Neural progenitor cell (in vitro differentiated cells): ENCODE results near the gene TTLL5. TPM values are rescaled to one million over a fixed set of nuclear protein-coding genes. Genes with fewer than 3 reads are reported as not detected.

Experiments used
- DNase-seq: peaks from one replicate; pipeline ENCODE4 v3.0.0-alpha.2; 2016; ENCODE audit warnings: low spot score
- H2AFZ ChIP-seq: fragments of 200-600 bp; sonication (generic); replicated peaks from 2 replicates; pipeline ENCODE4 v1.6.1; 2016; ENCODE audit warnings: antibody characterized with exemption
- H3F3A ChIP-seq: fragments of 200-600 bp; sonication (generic); 2 replicates; pipeline ENCODE4 v1.6.1; 2016; ENCODE audit warnings: antibody characterized with exemption, low read depth
- H3K27ac ChIP-seq: fragments of 200-600 bp; sonication (generic); 2 replicates; pipeline ENCODE4 v1.5.1; 2016; ENCODE audit warnings: mild to moderate bottlenecking
- H3K27me3 ChIP-seq: fragments of 200-600 bp; sonication (generic); 2 replicates; pipeline ENCODE4 v1.6.1; 2016; ENCODE audit warnings: mild to moderate bottlenecking, moderate library complexity
- H3K36me3 ChIP-seq: fragments of 200-600 bp; sonication (generic); 2 replicates; pipeline ENCODE4 v1.5.1; 2016
- H3K4me1 ChIP-seq: fragments of 200-600 bp; sonication (generic); 2 replicates; pipeline ENCODE4 v1.6.1; 2016; ENCODE audit warnings: mixed run types
- H3K4me2 ChIP-seq: fragments of 200-600 bp; sonication (generic); 2 replicates; pipeline ENCODE4 v1.6.1; 2016
- H3K4me3 ChIP-seq: fragments of 200-600 bp; sonication (generic); 2 replicates; pipeline ENCODE4 v1.5.1; 2016
- H3K79me2 ChIP-seq: fragments of 200-600 bp; sonication (generic); 2 replicates; pipeline ENCODE4 v1.6.1; 2016; ENCODE audit warnings: low read depth
- H3K9ac ChIP-seq: fragments of 200-600 bp; sonication (generic); 2 replicates; pipeline ENCODE4 v1.6.1; 2016
- H3K9me3 ChIP-seq: fragments of 200-600 bp; sonication (generic); 2 replicates; pipeline ENCODE4 v1.5.1; 2016; ENCODE audit warnings: low read depth
- H4K20me1 ChIP-seq: fragments of 200-600 bp; sonication (generic); 2 replicates; pipeline ENCODE4 v1.6.1; 2016; ENCODE audit warnings: low read depth
- H3K27ac Mint-ChIP-seq: 3 replicates; pipeline ENCODE4 v1.8.0; 2021; ENCODE audit warnings: mixed read lengths
- H3K27me3 Mint-ChIP-seq: 2 replicates; pipeline ENCODE4 v1.8.0; 2022; ENCODE audit warnings: low read depth, mild to moderate bottlenecking, inconsistent platforms, moderate library complexity, mixed read lengths; ENCODE audit not compliant: insufficient read depth
- H3K36me3 Mint-ChIP-seq: 3 replicates; pipeline ENCODE4 v1.8.0; 2021; ENCODE audit warnings: mixed read lengths
- H3K4me1 Mint-ChIP-seq: 3 replicates; pipeline ENCODE4 v1.8.0; 2021; ENCODE audit warnings: mixed read lengths
- H3K4me3 Mint-ChIP-seq: 3 replicates; pipeline ENCODE4 v1.8.0; 2021; ENCODE audit warnings: mild to moderate bottlenecking, moderate library complexity, mixed read lengths
- H3K9me3 Mint-ChIP-seq: 3 replicates; pipeline ENCODE4 v1.8.0; 2020; ENCODE audit warnings: mixed read lengths
- EZH2 ChIP-seq: fragments of 200-600 bp; sonication (generic); IDR thresholded peaks from 2 replicates; pipeline ENCODE4 v1.6.1; 2017; ENCODE audit warnings: antibody characterized with exemption, mild to moderate bottlenecking, moderate library complexity
- EZH2phosphoT487 ChIP-seq: fragments of 200-600 bp; sonication (generic); IDR thresholded peaks from 2 replicates; pipeline ENCODE4 v1.6.1; 2017; ENCODE audit warnings: antibody characterized with exemption
- total RNA-seq: library from RNA; depleted of rRNA; stranded (reverse); fragments of >200 nt; gene quantifications from 2 replicates; pipeline ENCODE4 v1.2.3, GENCODE V29; 2015; ENCODE audit warnings: low replicate concordance
- TF ChIP-seq, protein P1 (sequence below): fragments of 200-600 bp; sonication (generic); IDR thresholded peaks from 2 replicates; pipeline ENCODE4 v1.5.1; 2017; ENCODE audit warnings: antibody characterized with exemption, mild to moderate bottlenecking

TTLL5 gene
- total RNA-seq, 1 donor from 2014 or later, result 61.4 TPM

DNA sequence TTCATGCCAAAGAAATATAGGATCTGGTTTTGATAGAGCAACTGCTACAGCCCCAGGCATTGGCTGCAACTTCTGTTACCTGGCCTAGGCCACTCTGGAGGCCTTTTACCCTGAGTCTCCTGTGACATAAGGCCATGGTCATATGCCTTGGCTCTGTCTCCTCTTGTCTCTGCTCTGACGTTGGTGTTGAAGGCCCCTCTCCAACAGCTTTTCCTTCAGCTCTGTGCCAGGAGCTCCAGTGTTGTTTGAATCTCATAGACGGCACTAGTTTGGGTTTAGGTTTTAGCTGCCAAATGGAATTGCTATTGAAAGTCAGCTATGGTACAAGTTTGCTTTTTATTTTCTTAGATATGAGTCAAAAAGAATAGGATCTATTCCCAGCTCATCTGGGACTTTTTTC is 41.1 kb downstream of the TTLL5 start:
- no peaks in the 10 kb centered on the region for H3K9me3 Mint-ChIP-seq
- H3K79me2 ChIP-seq, result no peaks in the 10 kb centered on the region
- H3K27me3 ChIP-seq, result no peaks in the 10 kb centered on the region
- no peak overlapping the region for H3K4me3 Mint-ChIP-seq
- peak overlapping the region; percentile 11 for H3K27ac ChIP-seq
- no peak for DNase-seq
- no peak overlapping the region for H3K4me3 ChIP-seq
- no peaks in the 10 kb centered on the region for H3K27me3 Mint-ChIP-seq
- H3F3A ChIP-seq, result peaks cover 15% of the 10 kb centered on the region
- peak overlapping the region; percentile 62 for H3K4me2 ChIP-seq
- H3K4me1 Mint-ChIP-seq, result peaks cover 12% of the 10 kb centered on the region
- peaks cover 12% of the 10 kb centered on the region for H4K20me1 ChIP-seq
- TF ChIP-seq, protein P1, sequence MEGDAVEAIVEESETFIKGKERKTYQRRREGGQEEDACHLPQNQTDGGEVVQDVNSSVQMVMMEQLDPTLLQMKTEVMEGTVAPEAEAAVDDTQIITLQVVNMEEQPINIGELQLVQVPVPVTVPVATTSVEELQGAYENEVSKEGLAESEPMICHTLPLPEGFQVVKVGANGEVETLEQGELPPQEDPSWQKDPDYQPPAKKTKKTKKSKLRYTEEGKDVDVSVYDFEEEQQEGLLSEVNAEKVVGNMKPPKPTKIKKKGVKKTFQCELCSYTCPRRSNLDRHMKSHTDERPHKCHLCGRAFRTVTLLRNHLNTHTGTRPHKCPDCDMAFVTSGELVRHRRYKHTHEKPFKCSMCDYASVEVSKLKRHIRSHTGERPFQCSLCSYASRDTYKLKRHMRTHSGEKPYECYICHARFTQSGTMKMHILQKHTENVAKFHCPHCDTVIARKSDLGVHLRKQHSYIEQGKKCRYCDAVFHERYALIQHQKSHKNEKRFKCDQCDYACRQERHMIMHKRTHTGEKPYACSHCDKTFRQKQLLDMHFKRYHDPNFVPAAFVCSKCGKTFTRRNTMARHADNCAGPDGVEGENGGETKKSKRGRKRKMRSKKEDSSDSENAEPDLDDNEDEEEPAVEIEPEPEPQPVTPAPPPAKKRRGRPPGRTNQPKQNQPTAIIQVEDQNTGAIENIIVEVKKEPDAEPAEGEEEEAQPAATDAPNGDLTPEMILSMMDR, result no peak
- TF ChIP-seq EZH2, result no peak
- no peak for TF ChIP-seq EZH2phosphoT487
- H3K36me3 ChIP-seq, result no peaks in the 10 kb centered on the region
- H2AFZ ChIP-seq, result no peak overlapping the region
- H3K27ac Mint-ChIP-seq, result no peak overlapping the region
- no peaks in the 10 kb centered on the region for H3K9me3 ChIP-seq
- no peak overlapping the region for H3K9ac ChIP-seq
- H3K4me1 ChIP-seq, result peaks cover 15% of the 10 kb centered on the region
- peaks cover 29% of the 10 kb centered on the region for H3K36me3 Mint-ChIP-seq

DNA sequence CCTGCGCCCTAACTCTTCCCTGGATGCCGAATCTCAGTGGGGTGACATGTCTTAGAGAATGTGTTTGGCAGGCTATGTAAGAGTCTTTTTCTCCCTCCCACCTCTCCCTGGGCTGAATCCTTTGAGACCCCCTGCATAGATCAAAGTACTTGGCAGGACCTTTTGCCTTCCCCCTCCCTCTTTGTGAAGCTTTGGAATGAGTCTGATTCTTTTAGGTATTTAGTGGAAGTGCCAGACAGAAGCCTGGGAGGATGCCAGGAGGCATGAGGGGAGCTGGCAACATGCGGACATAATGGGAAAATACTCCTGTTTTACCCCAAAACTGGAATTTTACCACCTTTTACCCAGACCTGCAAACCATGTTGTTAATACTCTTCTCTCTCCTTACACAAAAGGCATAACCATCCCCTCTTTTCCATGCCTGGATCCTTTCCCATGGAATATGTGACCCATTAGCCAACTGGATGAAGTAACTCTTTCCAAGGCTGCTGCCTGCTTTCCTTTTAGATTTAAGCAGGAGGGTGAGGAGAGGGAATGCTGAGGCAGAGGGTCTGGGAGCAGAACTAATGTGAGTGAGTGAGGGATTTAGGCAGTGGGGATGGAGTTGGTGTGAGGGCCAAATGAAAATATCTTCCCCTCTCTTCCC is 41.7 kb downstream of the TTLL5 start:
- Histone ChIP-seq H3K4me3 (no peak overlapping the region), H4K20me1 (peaks cover 12% of the 10 kb centered on the region), H3K27ac (peak overlapping the region; percentile 11), H3F3A (peaks cover 15% of the 10 kb centered on the region), H3K36me3 (no peaks in the 10 kb centered on the region), H3K9ac (no peak overlapping the region), H3K4me2 (peak overlapping the region; percentile 62), H3K79me2 (no peaks in the 10 kb centered on the region), H3K4me1 (peaks cover 15% of the 10 kb centered on the region), H3K27me3 (no peaks in the 10 kb centered on the region), H2AFZ (no peak overlapping the region), H3K9me3 (no peaks in the 10 kb centered on the region)
- Mint-ChIP-seq H3K36me3 (peaks cover 29% of the 10 kb centered on the region), H3K4me3 (no peak overlapping the region), H3K27ac (no peak overlapping the region), H3K27me3 (no peaks in the 10 kb centered on the region), H3K4me1 (peaks cover 12% of the 10 kb centered on the region), H3K9me3 (no peaks in the 10 kb centered on the region)
- peak; percentile 70 for DNase-seq
- TF ChIP-seq, protein P1, result no peak
- TF ChIP-seq EZH2 (no peak), EZH2phosphoT487 (no peak)

DNA sequence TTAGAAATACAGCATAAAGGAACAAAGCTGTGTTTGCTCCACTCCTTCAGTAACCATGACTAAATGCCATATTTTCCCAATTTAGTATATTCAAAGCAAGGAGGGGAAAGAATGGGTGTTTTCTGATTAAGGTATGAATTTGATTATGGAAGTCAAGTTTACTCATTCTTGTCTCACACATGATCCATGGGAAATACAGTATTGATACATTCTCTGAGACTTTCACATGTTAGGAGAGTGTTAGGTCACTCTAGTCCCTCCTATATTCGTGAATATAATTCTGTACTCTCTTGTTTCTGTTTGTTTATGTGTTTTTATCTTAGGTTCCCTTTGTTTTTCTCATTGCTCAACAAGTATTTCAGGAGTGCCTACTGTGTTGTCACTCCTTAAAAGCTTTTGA is 42.4 kb downstream of the TTLL5 start:
- H3K4me2 ChIP-seq, result no peak overlapping the region
- Mint-ChIP-seq H3K27me3 (no peaks in the 10 kb centered on the region), H3K9me3 (no peaks in the 10 kb centered on the region), H3K36me3 (peaks cover 25% of the 10 kb centered on the region), H3K4me3 (no peak overlapping the region), H3K27ac (no peak overlapping the region), H3K4me1 (peaks cover 12% of the 10 kb centered on the region)
- H2AFZ ChIP-seq, result no peak overlapping the region
- H3K9ac ChIP-seq, result no peak overlapping the region
- no peaks in the 10 kb centered on the region for H3K79me2 ChIP-seq
- no peak overlapping the region for H3K4me3 ChIP-seq
- TF ChIP-seq EZH2phosphoT487 (no peak), EZH2 (no peak)
- TF ChIP-seq, protein P1, result no peak
- H3K27ac ChIP-seq, result no peak overlapping the region
- H3K9me3 ChIP-seq, result no peaks in the 10 kb centered on the region
- H3F3A ChIP-seq, result peaks cover 15% of the 10 kb centered on the region
- peaks cover 15% of the 10 kb centered on the region for H3K4me1 ChIP-seq
- H3K36me3 ChIP-seq, result no peaks in the 10 kb centered on the region
- DNase-seq, result no peak
- peaks cover 12% of the 10 kb centered on the region for H4K20me1 ChIP-seq
- H3K27me3 ChIP-seq, result no peaks in the 10 kb centered on the region
